Mammary epithelial cell (primary cell): ENCODE data around the gene TASP1.

Experiments used
- EZH2 ChIP-seq: IDR thresholded peaks from 2 replicates; pipeline ENCODE4 v1.6.1; 2012; ENCODE audit warnings: low read length, inconsistent platforms, borderline replicate concordance
- TF ChIP-seq, protein P1 (sequence below), 2 donors: IDR thresholded peaks in 1 of 2; conservative IDR thresholded peaks in 1 of 2; 2 replicates each; pipeline ENCODE4 v1.5.1; 2011 to 2012; ENCODE audit warnings: inconsistent platforms in 2 of 2, low read length in 2 of 2, mild to moderate bottlenecking in 2 of 2, control low read depth in 1 of 2, low read depth in 1 of 2; ENCODE audit not compliant: insufficient read depth in 1 of 2; ENCODE audit errors: extremely low read depth in 1 of 2

DNA sequence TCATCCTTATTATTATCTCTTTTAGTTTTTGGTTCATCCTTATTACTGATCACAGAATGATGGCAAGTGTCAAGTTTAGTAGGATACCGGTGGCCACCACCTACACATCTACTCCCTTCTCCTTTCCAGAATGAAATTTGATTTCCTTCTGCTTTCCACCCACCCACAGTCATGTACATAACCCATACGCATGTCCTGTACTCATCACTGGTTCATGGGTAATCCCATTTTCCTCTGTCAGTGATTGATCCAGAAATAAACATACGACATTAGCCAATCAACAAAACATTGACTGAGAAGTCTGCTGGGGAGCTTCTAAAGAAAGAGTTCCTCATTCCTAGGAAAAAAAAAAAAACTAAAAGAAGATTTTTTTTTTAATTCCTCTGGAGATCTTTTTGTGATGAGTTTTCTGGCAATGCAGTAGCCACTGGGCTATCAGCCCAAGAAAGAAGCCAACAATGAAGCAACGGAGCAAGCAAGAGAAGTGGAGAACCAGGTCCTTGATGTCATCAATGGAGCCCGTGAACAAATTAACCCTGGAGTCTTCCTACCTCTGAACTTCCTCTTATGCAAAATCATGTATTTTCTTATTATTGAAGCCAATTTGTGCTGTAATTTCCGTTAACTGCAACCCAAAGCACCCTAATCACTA, 127.8 kb downstream of the TASP1 start:
- TF ChIP-seq, protein P1, sequence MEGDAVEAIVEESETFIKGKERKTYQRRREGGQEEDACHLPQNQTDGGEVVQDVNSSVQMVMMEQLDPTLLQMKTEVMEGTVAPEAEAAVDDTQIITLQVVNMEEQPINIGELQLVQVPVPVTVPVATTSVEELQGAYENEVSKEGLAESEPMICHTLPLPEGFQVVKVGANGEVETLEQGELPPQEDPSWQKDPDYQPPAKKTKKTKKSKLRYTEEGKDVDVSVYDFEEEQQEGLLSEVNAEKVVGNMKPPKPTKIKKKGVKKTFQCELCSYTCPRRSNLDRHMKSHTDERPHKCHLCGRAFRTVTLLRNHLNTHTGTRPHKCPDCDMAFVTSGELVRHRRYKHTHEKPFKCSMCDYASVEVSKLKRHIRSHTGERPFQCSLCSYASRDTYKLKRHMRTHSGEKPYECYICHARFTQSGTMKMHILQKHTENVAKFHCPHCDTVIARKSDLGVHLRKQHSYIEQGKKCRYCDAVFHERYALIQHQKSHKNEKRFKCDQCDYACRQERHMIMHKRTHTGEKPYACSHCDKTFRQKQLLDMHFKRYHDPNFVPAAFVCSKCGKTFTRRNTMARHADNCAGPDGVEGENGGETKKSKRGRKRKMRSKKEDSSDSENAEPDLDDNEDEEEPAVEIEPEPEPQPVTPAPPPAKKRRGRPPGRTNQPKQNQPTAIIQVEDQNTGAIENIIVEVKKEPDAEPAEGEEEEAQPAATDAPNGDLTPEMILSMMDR (conservative IDR thresholded peaks at IDR 0.05 in 1 of 2, IDR thresholded peaks at IDR 0.05 in 1 of 2; ENCODE audit: extremely low read depth in 1 of 2, insufficient read depth in 1 of 2, low read depth in 1 of 2, low read length in 2 of 2), result no peak
- TF ChIP-seq EZH2, result no peak
